SU-DHL-6 (cell line): Measurements from ENCODE around the gene DEDD.

ENCODE experiments used
- H2AFZ ChIP-seq: fragments of 200-600 bp; sonication (generic); 2 replicates; pipeline ENCODE4 v1.6.1; 2014; ENCODE audit warnings: low read depth, mild to moderate bottlenecking, moderate library complexity, mixed read lengths, antibody characterized with exemption, low read length; ENCODE audit not compliant: severe bottlenecking
- H3F3A ChIP-seq: fragments of 200-600 bp; shearing (Covaris generic); 2 replicates; pipeline ENCODE4 v1.6.0; 2016; ENCODE audit warnings: antibody characterized with exemption, mild to moderate bottlenecking; ENCODE audit not compliant: insufficient read depth
- H3K27ac ChIP-seq: fragments of 200-600 bp; sonication (generic); 2 replicates; pipeline ENCODE4 v1.5.1; 2016; ENCODE audit warnings: low read depth, mild to moderate bottlenecking, low read length, moderate library complexity, mixed read lengths
- H3K27me3 ChIP-seq: fragments of 200-600 bp; sonication (generic), shearing (Covaris generic); 2 replicates; pipeline ENCODE4 v1.6.0; 2014; ENCODE audit warnings: mild to moderate bottlenecking, low read length
- H3K36me3 ChIP-seq: fragments of 200-600 bp; sonication (generic); 2 replicates; pipeline ENCODE4 v1.6.1; 2014; ENCODE audit warnings: mild to moderate bottlenecking, low read length, mixed read lengths
- H3K4me2 ChIP-seq: fragments of 300-600, 200-600 bp; shearing (Covaris generic), sonication (generic); 2 replicates; pipeline ENCODE4 v1.6.0; 2014; ENCODE audit warnings: low read length, low read depth, mild to moderate bottlenecking; ENCODE audit not compliant: poor library complexity, severe bottlenecking
- H3K4me3 ChIP-seq: fragments of 200-600 bp; sonication (generic); 2 replicates; pipeline ENCODE4 v1.5.1; 2014; ENCODE audit warnings: antibody characterized with exemption, low read length, mild to moderate bottlenecking, mixed read lengths; ENCODE audit not compliant: insufficient read depth, poor library complexity, severe bottlenecking
- H3K79me2 ChIP-seq: fragments of 200-600 bp; sonication (generic); 2 replicates; pipeline ENCODE4 v1.6.1; 2014; ENCODE audit warnings: mild to moderate bottlenecking, low read length, moderate library complexity; ENCODE audit not compliant: insufficient read depth
- H3K9ac ChIP-seq: fragments of 200-600 bp; sonication (generic); 2 replicates; pipeline ENCODE4 v1.7.0; 2014; ENCODE audit warnings: mild to moderate bottlenecking, low read length
- H3K9me2 ChIP-seq: fragments of 200-600 bp; sonication (generic); replicated peaks from 2 replicates; pipeline ENCODE4 v1.6.1; 2014; ENCODE audit warnings: low read length; ENCODE audit not compliant: insufficient read depth
- H3K9me3 ChIP-seq: fragments of 200-600 bp; sonication (generic); 2 replicates; pipeline ENCODE4 v1.6.1; 2014; ENCODE audit warnings: low read length, mixed read lengths; ENCODE audit not compliant: insufficient read depth
- H4K20me1 ChIP-seq: fragments of 200-600 bp; sonication (generic); 2 replicates; pipeline ENCODE4 v1.6.1; 2014; ENCODE audit warnings: low read depth, mild to moderate bottlenecking, antibody characterized with exemption, low read length, moderate library complexity, mixed read lengths
- CTCF ChIP-seq: fragments of 200-600 bp; sonication (generic); IDR thresholded peaks from one replicate; pipeline ENCODE4 v1.5.1; 2017; ENCODE audit warnings: antibody characterized with exemption, mild to moderate bottlenecking, low read length, moderate library complexity; ENCODE audit not compliant: insufficient read depth, poor library complexity, severe bottlenecking
- EZH2phosphoT487 ChIP-seq: fragments of 200-600 bp; sonication (generic), shearing (Covaris generic); conservative IDR thresholded peaks from 2 replicates; pipeline ENCODE4 v1.6.1; 2018; ENCODE audit warnings: mild to moderate bottlenecking, antibody characterized with exemption, low read length, moderate library complexity, mixed read lengths

The DEDD gene

GRCh38 chr1:161176468-161177111, 44.1 kb upstream of the DEDD start:
- peak overlapping the region; percentile 87 for H2AFZ ChIP-seq
- H3K9me3 ChIP-seq: no peaks in the 10 kb centered on the region
- no peaks in the 10 kb centered on the region for H3K27me3 ChIP-seq
- peak overlapping the region; percentile 86 for H3K4me3 ChIP-seq
- peak overlapping the region; percentile 69 for H3K9ac ChIP-seq
- peak overlapping the region; percentile 85 for H3K4me2 ChIP-seq
- H3F3A ChIP-seq: peaks cover 13% of the 10 kb centered on the region; the same call in 1 of the 2 replicates
- H3K79me2 ChIP-seq: no peaks in the 10 kb centered on the region; the same call in 1 of the 2 replicates
- no peaks in the 10 kb centered on the region for H3K9me2 ChIP-seq
- H3K36me3 ChIP-seq: no peaks in the 10 kb centered on the region
- H3K27ac ChIP-seq: peak overlapping the region; percentile 52
- TF ChIP-seq EZH2phosphoT487 (no peak), CTCF (no peak)
- no peaks in the 10 kb centered on the region for H4K20me1 ChIP-seq

GRCh38 chr1:161175771-161176453, 43.4 kb upstream of the DEDD start:
- H3K4me2 ChIP-seq: peak overlapping the region; percentile 85
- peak overlapping the region; percentile 86 for H3K4me3 ChIP-seq
- H3K9ac ChIP-seq: peak overlapping the region; percentile 69
- H4K20me1 ChIP-seq: no peaks in the 10 kb centered on the region
- H3K79me2 ChIP-seq: no peaks in the 10 kb centered on the region; the same call in 1 of the 2 replicates
- no peaks in the 10 kb centered on the region for H3K9me3 ChIP-seq
- no peaks in the 10 kb centered on the region for H3K9me2 ChIP-seq
- no peak overlapping the region for H2AFZ ChIP-seq
- peaks cover 13% of the 10 kb centered on the region; the same call in 1 of the 2 replicates for H3F3A ChIP-seq
- H3K36me3 ChIP-seq: no peaks in the 10 kb centered on the region
- TF ChIP-seq CTCF (no peak), EZH2phosphoT487 (no peak)
- peak overlapping the region; percentile 52 for H3K27ac ChIP-seq
- no peaks in the 10 kb centered on the region for H3K27me3 ChIP-seq

GRCh38 chr1:161174911-161175310, 42.4 kb upstream of the DEDD start:
- no peak overlapping the region for H3K27ac ChIP-seq
- H4K20me1 ChIP-seq: no peaks in the 10 kb centered on the region
- no peaks in the 10 kb centered on the region; the same call in 1 of the 2 replicates for H3K79me2 ChIP-seq
- no peak overlapping the region for H3K4me2 ChIP-seq
- H3K4me3 ChIP-seq: no peak overlapping the region
- H3K9me2 ChIP-seq: no peaks in the 10 kb centered on the region
- no peak overlapping the region for H2AFZ ChIP-seq
- no peaks in the 10 kb centered on the region for H3K27me3 ChIP-seq
- TF ChIP-seq EZH2phosphoT487: no peak
- no peak for TF ChIP-seq CTCF
- no peak overlapping the region for H3K9ac ChIP-seq
- H3K9me3 ChIP-seq: no peaks in the 10 kb centered on the region
- H3F3A ChIP-seq: peaks cover 13% of the 10 kb centered on the region; the same call in 1 of the 2 replicates
- no peaks in the 10 kb centered on the region for H3K36me3 ChIP-seq
